ENCODE measurements around the gene THAP12.

THAP12 gene

DNA sequence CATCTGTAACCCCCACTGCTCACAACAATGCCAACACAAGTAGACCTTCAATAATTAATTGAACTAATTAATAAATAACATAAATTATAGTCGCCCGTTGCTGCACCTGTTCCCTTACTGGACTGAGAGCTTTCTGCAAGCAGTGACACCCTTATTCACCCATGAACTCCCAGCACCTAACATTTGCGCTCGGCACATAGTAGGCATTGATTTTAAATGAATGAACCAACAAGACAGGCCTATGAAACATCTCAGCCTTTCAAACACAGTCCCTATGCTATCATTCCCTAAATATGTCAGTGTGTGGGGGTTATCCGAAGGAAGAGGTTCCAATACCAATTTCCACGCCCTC lies 1.1 kb downstream of the THAP12 start:
- no peak for DNase-seq

DNA sequence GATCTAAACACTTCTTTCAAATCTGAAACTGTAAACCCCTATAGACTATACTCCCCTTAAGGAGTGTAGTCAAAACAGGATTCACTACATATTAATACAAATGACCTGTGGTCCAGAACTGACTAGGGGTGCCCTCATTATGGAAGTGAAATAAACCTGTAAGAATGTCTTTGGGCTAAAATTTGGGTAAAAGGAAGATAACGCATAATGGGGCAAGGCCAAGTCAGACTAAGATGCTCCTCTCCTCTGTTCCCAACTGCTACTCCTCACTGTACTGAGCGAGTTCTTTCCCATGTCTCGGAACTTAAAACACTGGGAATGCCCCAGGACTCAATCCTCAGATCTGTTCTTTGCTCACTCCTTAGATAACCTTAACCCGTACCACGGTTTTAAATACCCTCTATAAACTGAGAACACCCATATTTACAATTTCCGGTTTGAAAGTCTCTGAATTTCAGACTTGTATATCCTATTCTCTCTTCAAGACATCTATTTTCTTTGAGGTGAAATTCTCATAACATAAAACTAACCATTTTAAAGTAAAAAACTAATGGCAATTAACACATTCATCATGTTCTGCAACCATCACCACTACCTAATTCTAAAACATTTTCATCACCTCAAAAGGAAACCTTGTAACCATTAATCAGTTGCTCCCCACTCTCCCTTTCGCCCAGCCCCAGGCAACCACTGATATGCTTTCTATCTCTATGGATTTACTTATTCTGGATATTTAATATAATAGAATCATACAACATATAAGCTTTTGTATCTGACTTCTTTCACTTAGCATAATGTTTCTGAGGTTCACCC lies 4.0 kb downstream of the THAP12 start:
- DNase-seq: no peak

DNA sequence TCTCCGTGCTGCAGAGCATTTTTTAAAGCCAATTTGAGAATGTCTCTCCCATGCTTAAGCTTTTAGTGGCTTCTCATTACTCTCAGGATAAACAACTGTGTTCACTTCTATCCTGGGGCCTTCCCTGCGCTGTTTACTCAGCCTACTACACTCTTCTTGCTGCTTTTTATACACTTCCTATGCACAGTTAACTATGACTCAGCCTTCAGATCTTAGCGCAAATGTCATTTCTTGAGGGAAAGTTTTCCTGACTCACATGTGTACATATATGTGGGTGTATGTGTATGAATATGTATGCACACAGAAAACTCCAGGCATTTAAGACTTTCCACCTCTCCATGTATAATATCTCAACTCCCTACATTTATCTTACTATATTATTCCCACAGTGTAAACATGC lies 9.8 kb downstream of the THAP12 start:
- no peak for DNase-seq

DNA sequence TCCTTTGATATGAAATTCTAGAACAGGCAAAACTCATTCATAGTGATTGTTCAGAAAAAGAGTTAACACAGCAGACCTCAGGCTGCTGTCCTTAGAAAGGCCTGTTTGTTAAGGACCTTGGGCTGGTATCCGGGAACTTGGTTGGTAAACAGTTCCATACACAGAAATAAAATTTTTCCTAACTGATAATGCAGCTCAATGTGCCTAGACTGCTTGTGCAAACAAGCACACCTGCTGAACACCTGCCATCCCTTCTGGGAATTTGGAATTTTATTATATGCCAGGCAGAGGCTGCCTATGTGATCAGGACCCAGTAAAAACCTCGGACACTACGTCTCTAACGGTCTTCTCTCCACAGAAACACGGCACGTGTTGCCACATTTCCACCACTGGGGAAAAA lies 11.5 kb downstream of the THAP12 start:
- DNase-seq: no peak

DNA sequence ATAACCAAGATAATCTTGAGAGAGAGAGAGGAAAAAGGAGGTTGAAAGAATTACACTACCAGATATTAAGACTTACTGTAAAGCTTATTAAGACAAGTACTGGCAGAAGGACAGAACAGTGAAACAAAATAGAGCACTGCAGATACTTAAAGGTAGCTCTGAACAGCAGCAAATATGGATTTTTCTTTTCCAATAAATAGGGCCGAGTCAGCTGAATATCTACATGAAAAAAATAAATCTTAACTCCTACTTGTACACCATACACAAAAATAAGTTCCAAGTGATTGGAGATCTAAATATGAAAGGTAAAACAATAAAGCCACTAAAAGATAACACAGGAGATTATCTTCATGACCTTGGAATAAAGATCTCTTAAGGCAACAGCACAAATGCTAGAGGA lies 12.4 kb downstream of the THAP12 start:
- no peak for DNase-seq

DNA sequence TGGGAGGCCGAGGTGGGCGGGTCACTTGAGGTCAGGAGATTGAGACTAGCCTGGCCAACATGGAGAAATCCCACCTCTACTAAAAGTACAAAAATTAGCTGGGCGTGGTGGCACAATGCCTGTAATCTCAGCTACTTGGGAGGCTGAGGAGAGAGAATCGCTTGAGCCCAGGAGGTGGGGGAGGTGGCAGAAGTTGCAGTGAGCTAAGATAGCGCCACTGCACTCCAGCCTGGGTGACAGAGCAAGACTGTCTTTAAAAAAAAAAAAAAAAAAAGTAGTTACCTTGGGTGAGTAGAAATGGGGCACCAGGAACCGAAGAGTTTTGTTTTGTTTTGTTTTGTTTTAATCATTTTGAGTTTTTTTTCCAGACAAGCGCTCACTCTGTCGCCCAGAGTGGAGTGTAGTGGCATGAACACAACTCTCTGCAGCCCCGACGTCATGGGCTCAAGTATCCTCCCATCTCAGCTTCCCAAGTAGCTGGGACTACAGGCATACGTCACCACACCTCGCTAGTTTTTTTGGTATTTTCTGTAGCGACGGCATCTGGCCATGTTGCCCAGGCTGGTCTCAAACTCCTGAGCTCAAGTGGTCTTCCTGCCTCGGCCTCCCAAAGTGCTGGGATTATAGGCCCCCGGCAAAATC lies 15.8 kb downstream of the THAP12 start:
- DNase-seq: no peak

DNA sequence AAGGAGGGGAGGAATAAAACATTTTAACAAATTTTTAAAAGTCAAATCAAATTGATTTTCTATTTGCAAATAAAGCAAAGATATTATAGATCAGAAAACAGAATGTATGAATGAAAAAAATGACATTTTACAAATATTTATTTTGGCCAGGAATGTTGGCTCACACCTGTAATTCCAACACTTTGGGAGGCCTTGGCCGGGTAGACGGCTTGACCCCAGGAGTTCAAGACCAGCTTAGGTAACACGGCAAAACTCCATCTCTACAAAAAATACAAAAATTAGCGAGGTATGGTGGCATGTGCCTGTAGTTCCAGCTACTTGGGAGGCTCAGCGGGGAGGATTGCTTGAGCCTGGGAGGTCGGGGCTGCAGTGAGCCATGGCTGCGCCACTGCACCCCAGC lies 18.2 kb downstream of the THAP12 start:
- DNase-seq: no peak

DNA sequence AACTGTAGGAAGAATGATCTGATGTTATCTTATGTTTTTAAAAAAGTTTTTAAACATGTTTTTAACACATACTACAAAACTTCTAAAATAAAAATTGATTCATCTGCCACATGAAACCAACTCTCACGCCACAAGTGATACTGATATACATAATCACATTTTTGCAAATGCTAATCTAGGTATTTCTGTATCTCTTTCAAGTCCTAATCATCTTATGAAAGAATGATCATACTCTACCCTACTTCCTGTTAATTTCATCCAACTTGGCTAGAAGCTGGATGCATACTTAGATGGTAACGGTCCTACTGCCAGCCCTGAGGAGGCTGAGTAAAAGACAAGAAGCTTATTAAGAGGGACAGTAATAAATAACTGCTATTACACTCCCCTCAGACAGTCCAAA lies 19.2 kb downstream of the THAP12 start:
- DNase-seq: no peak

DNA sequence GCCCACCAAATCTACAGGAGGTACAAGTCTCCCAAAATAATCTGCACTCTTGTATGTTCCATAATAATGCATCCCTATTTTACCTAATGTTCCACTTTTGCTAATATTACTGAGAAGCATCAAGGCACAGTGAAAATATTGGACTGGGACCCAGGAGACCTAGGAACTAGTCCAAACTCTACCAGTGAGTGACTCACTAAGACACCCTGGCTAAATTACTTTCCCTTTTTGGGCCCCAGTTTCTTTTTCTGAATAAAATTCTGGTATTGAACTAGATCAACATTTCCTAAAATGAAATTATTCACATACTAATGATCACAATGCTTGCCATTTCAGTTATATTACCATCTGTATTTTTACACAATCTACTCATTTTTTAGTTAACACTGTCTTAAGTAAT lies 19.6 kb downstream of the THAP12 start:
- no peak for DNase-seq

DNA sequence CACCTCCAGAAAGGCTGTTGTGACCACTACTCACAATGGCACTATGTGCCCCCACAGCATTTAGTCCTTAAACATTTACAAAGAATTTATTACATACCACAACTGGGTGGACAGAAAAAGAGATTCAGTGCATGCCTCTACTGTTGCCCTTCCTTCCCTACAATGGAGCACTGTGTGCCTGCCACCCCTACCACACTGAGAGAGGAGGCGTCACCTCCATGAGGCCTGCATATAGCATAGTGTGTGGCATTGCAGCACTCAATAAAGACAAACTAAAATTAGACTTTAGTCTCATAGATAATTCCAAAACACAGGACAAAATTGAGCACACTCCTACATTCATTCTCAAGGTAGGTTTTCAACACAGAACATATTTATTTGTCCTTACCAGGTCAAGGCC lies 25.8 kb downstream of the THAP12 start:
- no peak for DNase-seq

DNA sequence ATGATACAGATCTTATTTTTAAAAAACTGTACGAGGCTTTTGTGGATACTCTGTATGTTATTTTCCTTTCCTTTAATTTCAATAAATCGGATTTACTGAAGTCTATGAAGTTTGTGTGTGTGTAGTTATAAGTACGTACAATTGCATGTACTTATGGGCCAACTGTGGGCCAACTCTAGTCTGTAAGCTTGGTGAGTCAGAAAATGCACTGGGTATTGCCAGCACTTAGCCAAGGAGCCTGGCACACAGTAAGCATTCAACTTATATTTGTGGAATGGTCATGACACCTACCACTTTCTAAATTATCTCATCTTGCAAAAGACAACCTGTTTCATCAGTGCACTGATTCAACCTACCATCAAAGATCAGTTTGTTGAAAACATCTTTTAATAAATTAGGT lies 32.6 kb downstream of the THAP12 start:
- no peak for DNase-seq

DNA sequence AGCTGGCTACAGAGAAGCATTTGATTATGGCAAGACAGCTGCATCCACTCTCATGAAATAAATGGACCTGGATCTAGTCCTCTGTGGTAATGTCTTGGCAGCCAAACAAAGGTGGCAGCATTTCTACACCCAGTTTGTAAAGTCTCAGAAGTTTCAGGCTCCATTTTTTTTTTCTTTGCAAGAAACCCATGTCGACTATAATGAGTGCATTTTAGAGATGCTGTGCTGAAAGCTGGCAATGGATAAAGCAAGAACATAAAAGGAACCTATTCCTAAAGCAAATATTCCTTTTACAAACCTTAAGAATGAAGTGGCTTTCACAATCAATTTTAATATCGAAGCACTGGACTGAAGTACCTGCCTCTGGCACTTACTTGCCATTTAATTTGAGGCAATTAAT lies 33.5 kb downstream of the THAP12 start:
- DNase-seq: no peak

DNA sequence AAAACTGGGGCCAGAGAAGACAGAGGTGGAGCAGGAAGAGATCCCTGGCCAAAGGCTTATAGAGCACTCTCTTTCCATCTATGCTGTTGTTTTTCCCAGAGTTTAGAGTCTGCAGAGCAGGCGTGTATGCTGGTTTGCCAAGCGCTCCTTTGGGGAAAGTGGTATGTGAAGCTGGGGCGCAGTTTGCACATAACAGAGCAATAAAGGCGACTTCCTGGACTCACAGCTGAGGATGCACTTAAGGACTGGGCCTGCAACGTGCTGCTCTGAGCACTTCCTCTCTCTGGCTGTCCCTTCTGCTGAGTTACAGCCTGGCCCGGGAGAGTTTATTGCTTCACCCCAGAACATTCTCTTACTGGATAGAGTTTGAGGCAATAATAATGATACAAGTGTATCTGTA lies 41.7 kb downstream of the THAP12 start:
- DNase-seq: no peak

DNA sequence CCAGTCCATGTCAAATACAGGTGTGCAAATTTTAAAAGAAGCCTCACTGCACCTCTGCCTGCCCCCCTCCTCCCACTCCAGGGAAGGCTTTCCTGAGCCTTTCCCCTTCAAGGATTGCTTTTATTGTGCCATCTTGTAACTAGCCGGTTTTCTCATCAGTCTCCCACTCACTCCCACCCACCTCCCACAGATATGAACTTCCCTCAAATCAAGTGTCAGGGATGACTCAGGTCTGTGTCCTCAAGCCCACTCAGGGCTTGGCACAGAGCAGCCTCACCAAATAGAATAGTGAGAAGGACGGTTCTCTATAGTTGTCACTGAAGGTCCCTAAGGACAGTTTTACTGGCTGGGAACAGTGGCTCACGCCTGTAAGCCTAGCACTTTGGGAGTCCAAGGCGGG lies 43.0 kb downstream of the THAP12 start:
- no peak for DNase-seq

DNA sequence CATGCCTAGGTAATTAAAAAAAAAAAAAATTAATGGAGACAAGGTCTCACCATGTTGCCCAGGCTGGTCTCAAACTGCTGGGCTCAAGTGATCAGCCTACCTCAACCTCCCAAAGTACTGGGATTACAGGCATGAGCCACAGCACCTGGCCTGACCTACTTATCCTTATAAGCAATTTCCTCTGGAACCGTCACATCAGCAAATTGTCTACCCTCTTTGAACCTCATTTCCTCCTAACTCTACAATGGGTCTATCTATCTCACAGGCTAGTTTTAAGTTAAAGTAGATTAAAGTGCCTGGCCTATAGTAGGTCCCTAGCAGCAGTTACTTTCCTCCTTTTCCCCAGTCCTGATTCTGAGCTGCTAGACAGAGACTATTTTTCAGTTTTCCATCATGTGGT lies 43.5 kb downstream of the THAP12 start:
- no peak for DNase-seq

DNA sequence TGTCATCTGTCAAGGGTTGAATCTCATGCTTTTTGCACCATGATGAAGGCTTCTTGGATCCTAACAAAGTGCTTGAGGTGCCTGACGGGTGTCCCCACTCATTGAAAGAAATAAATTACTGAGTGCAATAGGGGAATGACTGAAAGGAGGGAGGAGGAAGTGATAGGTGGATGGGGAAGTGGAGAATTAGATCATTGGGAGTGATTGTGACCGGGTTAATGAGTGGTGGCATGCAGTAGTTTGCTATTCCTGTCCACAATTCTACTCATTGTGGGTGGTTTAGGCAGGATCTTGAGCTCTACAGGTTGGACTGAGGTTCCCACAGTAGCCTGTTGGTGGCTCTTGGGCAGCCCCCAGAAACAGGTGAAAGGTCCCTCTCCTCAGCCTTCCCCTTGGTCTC lies 44.3 kb downstream of the THAP12 start:
- DNase-seq: no peak

DNA sequence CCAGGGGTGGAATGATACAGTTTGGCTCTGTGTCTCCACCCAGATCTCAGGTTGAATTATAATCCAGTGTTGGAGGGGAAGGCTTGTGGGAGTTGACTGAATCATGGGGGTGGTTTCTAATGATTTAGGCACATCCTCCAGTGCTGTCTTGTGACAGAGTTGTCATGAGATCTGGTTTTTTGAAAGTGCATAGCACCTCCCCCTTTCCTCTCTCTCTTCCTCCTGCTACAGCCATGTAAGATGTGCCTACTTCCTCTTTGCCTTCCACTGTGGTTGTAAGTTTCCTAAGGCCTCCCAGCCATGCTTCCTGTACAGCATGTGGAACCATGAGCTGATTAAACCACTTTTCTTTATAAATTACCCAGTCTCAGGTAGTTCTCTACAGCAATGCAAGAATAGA lies 45.1 kb downstream of the THAP12 start:
- no peak for DNase-seq

DNA sequence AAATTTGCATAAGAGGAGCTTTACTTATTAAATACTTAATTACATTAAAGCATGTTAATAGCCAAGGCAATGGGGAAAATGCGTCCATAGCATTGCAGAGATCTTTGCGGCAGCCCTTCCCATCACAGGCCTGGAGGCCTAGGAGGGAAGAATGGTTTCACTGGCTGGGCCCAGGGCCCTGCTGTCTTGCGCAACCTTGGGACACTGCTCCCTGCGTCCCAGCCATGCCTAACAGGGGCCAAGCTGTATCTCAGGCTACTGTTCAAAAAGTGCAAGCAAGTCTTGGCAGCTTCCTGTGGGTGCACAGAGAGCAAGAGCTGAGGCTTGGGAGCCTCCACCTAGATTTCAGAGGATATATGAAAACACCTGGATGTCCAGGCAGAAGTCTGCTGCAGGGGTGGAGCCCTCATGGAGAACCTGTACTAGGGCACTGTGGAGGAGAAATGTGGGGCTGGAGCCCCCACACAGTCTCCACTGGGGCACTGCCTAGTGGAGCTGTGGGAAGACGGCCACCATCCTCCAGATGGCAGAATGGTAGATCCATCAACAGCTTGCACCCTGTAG lies 46.0 kb downstream of the THAP12 start:
- no peak for DNase-seq

DNA sequence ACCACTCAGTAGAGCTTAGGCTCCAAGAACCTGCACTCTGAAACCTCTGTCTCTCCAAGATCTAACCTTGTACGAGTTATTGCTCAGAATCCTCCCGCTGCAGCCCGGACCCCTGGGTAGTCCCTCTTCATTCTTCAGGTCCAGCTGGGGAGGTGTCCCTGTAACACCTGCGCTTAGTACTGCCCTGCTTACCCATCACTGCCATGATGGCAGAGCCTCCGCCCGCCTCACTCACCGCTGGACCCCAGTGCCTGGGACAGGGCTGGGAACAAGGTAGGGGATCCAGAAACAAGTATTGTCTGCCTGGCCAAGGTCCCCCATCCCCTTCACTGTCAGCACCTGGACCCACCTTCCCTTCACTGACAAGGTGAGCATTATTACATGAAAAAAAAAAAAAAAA lies 50.3 kb downstream of the THAP12 start:
- DNase-seq: no peak

DNA sequence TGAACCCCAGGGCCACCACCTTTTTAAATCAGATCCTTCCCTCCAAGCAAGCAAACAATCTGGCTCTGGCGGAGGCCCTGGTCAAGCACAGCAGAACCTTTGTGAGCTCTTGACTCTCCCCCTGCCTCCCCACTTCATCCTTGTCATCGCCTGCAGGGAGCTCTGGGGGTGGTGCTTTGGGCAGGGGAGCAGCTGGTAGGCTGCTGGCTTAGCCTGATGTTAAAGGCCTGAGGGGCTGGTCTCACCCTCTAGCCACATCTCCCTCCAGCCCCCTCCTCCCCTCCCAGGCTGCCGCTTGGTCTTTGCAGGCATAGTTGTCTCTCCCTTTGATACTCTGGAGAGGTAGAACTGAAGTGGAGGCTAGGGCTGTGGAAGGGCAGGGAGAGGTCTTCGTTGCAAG lies 50.9 kb downstream of the THAP12 start:
- DNase-seq: no peak

DNA sequence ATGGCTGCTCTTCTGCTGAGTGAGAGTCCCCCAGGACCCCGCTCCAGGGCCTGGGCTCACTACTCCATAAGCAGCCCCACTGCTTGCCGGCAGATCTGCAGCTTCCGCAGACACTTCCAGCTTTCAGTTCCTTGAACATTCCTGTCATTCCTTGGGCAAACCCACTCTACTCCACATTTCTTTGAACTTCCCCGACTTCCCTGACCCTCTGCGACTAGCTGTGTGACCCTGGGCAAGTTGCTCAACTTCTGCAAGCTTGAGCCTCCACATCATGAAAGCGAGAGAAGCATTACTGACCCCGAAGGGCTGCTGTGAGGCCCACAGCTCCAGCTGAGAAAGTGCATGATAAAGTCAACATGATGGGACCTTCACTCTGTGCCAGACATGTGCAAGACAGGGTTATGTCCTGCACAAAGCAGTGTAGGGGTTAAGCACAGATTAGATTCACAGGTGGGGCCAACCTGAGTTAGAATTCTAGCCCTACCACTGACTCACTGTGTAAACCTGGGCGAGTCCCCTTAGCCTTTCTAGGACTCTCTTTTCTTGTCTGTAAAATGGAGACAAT lies 51.8 kb downstream of the THAP12 start:
- DNase-seq: no peak

DNA sequence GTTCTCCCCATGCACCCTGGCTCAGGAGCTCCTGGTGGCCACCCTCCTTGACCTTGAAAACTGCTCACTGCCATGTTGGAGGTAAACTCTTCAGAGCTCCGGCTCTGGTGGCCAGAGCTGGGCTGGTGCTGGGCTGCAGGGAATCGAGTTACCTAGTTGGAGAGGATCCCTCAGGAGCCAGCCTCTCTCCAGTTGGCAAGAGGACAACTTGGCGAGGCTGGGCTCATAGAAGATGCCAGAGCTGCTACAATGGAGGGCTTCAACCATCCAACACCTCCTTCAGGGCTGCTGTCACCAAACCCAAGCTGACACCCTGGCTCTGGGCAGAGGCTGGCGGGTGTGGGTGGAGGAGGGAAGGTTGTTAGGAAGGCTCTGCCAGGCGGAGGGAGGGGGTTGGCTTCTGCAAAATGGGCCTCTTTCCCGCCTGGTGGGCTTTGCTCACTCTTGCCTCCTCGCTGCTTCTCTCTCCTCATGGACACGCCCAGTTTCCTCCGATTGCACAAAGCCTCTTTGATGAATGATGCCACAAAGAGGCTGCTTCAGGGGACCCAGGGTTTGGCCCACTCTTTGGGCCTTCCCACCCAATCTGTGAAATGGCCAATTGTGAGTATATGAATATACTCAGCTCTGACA lies 53.1 kb downstream of the THAP12 start:
- DNase-seq: no peak

DNA sequence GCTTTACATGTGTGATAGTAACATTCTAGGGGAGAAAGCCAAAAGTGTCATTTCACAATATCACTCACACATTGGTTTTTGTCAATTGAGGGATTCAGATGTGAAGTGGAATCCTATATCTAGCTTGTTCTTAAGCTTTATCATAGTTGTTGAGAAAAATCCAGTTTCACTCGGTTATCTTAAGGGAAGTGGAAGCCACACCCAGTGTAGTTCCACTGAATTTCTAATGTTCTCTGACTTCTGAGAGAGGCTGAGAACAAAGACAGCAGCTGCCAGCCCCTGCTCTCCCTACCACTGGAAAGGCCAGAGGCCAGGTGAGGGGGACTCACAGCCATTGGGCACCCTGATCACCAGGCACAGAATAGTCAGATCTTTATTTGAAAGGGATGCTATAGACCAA lies 53.7 kb downstream of the THAP12 start:
- no peak for DNase-seq

DNA sequence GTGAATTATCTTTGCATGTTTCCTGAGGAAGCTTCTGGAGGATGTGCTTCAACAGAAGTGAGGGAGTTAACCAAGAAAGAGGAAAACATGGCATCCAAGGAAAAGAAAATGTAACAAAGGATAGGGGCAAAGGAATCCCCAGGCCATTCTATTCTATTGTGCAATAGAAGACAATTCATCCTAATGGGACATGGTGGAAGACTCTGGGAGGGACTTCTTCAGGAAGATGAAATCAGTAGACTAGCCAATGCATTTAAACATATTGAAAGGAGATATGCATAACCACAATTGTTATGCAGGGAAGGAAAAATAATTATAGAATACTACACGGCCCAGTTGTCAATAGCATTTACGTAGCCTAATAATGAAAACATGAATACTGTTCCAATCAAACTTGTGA lies 55.7 kb downstream of the THAP12 start:
- DNase-seq: no peak
